Fibroblast of skin of left quadriceps (primary cell): ENCODE data around the gene CMBL.

Source experiments
- DNase-seq, 2 experiments: peaks; one replicate each; pipeline ENCODE4 v3.0.0-alpha.2; 2013; ENCODE audit warnings: low read depth in 2 of 2

CMBL gene

GRCh38 chr5:10310066-10310779 is 2.5 kb upstream of the CMBL start:
- DNase-seq = no peak

DNA sequence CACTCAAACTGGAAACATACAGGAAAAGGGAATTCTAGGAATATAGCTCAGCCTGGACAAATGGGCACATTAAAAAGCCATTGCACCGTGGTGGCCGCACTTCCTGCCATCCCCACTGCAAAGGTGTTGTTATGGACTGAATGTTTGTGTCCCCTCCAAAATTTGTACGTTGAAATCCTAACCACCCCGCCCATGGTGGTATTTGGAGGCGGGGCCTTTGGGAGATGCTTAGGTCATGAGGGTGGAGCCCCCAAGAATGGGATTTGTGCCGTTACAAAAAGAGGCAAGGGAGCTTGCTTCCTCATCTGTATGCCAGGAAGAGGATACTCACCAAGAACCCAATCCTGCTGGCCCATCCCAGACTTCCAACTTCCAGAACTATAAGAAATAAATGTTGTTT is 1.1 kb upstream of the CMBL start:
- DNase-seq = no peak

GRCh38 chr5:10306806-10307205 is 896 bp downstream of the CMBL start:
- no peak for DNase-seq

DNA sequence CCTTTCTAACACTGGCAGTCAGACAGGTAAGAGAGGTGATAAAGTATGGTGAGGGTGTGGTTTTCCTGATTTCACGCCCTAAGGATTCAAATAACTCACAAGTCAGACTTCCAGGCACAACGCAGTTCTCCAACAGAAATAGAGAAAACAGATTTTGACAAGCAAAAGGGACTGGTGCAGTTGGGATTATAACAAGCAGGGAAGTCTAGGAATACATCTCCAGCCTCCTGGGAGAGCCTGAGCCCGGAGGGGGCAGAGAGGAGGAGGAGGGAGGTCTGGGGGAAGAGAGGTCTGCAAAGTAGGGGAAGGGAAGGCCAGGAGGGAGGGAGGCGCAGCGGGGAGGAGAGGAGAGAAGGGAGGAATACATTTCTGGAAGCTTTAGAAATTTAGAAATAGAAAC is 1.6 kb downstream of the CMBL start:
- no peak for DNase-seq

DNA sequence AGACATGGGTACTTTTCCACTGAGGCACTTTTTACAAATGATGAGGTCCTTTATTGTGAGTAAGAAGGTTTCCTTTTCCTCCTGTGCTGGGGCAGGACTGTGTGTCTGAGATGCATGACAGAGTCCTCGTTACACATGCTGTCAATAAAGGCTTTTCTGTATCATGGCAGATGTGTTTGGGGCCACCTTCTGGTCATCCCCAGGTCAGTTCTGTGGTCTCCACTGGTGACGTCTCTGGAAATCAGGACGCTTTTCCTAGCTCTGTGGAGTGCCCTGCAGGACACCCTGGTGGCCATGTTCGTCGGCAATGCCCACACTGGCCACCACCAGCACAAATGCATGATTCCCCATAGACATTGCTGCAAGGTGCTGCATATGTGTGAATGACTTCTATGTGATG is 2.8 kb downstream of the CMBL start:
- DNase-seq = no peak

GRCh38 chr5:10303699-10304170 is 4.0 kb downstream of the CMBL start:
- no peak for DNase-seq

- no peak for DNase-seq
These were observed 4.5 kb downstream of the CMBL start for GRCh38 chr5:10303201-10303600.

DNA sequence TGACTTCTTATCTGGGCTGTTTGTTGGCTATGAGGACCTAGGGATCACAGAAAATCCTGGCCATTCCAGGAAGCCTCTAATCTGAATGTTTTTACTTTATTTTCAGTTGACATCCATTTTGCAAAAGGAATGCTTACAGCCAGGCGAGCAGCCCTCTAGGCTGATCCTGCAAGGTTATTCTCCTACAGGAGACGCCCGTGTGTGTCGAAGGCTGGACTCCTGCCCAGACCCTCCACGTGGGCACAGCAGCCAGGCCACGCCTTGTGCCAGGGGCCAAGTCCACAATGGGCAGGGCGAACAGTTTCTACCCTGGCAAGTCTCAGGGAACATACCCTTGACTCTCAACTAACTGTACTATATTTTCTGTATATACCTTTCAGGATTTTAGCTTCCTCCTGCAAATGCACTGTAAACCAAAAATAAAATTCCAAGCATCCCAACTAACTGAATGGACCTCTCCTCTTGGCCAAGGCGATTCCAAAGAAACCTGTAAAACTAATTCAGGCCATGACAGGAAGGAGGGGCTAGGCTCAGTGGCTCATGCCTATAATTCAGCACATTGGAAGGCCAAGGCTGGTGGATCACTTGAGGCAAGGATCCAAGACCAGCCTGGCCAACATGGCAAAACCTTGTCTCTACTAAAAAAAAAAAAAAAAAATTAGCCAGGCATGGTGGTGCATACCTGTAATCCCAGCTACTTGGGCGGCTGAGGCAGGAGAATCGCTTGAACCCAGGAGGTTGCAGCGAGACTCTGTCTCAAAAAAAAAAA is 5.7 kb downstream of the CMBL start:
- DNase-seq = no peak

DNA sequence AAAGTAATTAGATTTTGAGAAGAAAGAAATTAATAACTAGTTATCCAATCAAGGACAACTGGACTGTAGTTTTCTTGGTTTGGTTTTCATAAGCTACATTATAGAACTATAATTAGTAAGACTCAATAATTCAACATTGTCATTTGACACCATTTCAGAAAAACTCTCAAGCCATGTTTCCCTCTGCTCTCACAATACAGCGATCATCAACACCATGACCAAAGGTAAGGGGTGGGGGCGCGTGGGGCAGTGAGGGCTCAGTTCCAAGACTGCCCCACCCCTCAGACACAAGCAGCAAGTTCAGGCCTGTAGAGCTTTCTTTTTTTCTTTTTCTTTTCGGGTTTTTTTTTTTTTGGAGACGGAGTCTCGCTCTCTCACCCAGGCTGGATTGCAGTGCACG is 6.4 kb downstream of the CMBL start:
- no peak for DNase-seq

DNA sequence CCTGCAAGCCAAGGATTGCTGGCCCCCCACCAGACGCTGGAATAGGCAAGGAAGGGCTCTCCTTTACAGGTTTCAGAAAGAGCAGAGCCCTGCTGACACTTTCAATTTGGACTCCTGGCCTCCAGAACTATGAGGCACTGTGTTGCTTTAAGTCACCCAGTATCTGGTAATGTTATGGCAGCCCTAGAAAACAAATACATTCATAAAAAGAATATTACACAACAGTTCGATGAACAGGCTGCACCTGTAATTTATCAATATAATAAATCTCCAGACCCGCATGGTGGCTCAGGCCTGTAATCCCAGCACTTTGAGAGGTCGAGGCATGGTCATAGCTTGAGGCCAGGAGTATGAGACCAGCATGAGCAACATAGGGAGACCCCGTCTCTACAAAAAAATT is 7.5 kb downstream of the CMBL start:
- DNase-seq = no peak

DNA sequence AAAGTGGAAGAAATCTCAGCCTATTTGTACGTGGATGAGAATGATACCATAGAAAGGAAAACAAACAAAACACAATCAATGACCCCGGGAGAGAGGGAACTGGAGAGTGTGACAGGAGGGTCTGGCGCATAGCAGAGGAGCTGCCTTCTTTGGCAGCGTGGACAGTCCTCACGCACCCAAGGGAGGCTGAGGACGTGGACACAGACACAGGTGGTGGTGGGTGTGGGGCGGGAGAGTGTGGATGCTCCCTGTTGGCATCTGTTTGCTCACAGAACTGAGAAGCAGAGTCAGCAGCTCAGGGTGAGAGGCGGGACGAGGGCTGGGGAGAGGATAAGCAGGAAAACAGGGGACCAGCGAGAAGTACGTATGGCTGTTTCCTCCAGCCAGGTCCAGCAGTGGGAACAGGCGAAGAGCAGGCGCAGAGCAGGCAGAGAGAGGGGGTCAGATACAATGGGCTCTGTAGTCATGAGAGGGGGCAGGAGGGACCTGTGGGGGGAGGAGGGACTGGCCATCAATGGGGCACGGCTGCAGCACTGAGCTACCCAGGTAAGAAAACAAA is 10.0 kb downstream of the CMBL start:
- no peak for DNase-seq

GRCh38 chr5:10295619-10296326 is 11.9 kb downstream of the CMBL start:
- DNase-seq = no peak

DNA sequence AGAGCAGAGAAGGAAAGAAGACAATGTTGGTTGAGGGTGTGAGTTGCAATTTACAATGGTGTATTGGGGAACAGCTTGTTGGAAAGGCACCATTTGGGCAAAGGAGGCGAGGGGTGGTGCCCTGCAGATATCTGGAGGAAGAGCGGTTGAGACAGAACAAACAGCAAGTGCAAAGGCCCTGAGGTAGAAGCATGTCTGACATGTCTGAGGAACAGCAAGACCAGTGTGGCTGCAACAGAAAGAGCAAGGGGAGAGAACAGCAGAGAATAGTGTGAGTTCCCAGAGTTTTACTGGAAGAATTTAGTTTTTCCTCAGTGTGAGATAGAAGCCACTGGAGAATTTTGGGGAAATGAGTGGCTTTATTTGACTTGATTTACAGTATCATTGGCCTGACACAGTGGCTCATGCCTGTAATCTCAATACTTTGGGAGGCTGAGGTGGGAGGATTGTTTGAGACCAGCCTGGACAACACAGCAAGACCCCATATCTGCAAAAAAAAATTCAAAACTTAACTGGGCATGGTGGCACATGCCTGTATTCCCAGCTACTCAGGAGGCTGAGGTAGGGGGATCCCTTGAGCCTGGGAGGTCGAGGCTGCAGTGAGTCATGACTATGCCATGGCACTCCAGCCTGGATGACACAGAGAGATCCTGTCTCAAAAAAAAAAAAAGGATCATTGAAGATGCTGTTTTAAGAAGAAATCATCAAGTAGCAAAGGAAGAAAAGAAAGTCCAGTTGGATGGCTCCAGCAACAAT is 13.6 kb downstream of the CMBL start:
- DNase-seq = no peak

DNA sequence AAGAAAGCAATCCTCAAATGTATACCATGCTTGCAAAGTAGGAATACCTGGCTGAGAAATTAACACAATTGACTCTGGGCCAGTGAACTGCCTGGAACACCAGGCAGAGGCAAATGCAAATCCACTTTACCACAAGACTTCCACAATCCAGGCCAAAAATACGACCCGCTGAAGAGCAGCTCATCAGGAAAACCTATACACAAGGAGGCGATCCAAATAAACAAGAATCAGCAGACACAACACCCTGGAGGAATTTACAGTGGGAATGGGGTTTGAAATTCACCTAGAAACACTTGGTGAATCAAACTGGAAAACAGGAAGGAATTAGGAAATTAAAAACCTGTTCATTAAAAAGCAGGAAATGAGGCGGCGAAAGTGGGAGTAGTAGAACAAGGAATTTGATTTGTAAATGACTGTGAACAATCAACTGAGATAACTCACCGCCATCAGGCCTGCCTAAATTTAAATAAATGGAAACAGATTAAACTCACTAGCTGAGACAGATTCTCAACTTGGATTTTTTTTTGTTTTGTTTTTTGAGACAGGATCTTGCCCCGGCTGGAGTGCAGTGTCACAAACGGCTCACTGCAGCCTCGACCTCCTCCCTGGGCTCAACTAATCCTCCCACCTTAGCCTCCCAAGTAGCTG is 15.9 kb downstream of the CMBL start:
- DNase-seq = no peak

DNA sequence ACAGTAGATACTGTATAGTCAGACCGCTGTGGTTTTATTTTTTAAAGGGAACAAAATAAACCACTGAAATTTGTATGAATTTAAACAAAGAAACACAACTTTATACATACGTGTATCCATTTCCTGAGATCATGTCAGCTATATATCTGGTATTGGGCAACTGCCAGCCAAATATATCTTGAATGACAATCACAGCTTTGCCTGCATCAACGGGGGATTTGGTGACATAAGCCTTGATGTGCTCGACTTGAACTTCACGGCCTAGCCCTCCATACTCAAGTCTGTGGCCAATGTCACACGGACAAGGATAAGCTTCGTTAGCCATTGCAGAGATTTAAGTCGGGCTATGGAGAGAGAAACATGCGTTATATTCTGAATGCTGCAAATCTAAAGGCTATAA is 17.3 kb downstream of the CMBL start:
- no peak for DNase-seq

DNA sequence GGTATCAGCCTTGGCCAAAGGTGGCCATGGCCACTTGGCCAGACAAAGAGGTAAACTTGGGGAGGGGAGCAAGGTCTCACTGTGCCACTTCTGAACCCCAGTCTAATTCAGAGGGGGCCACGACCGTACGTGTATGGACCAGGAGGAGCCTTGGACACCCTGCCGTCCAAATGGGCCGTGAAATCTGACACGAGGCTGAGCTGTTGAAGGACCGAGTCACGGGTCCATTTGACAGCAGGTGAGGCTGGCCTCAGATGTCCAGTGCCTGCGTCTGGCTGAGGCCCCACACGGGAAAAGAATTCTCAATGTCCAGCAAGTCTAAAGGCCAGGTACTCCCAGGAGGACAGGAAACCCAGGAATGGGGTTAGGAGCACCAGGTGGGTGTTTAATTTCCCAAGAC is 17.7 kb downstream of the CMBL start:
- no peak for DNase-seq

DNA sequence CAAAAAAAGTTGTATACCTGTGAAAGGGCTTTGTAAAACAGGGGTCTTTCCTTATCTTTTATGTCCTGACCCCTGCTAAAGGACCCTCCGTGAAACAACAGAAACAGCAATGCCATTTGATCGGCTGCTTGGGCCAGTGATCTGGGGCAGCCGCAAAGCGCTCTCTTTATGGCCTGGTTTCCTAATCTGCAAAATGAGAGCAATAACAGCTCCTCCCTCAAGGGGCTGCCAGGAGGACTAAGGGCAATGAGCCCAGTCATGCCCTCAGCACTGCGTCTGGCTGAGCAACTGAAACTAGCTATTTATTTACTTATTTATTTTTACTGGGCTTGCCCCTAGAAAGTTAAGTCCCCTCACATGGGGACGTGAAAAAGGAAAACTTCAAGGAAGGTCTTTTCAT is 18.3 kb downstream of the CMBL start:
- DNase-seq = no peak

GRCh38 chr5:10288592-10289219 is 19.0 kb downstream of the CMBL start:
- no peak for DNase-seq

DNA sequence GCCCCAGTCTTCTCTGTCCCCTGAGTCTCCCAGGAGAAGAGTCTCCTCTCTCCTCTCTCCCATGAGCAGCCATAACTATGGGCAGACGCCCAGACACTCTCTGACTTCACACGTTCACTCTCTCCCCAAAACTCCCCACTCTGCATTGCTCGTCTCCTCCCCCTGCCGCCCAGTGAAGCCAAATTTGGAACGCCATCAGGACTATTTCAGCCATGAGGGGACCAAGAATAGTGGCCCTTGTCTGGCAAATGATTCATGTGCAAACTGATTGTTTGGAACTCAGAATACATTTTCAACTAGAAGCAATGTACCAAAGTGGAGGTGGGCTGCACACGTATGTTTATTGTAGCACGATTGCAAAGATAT is 20.9 kb downstream of the CMBL start:
- DNase-seq = no peak

GRCh38 chr5:10286162-10286861 is 21.4 kb downstream of the CMBL start:
- DNase-seq = no peak
